Measurements from ENCODE around the gene CERS3.

CERS3 gene

DNA sequence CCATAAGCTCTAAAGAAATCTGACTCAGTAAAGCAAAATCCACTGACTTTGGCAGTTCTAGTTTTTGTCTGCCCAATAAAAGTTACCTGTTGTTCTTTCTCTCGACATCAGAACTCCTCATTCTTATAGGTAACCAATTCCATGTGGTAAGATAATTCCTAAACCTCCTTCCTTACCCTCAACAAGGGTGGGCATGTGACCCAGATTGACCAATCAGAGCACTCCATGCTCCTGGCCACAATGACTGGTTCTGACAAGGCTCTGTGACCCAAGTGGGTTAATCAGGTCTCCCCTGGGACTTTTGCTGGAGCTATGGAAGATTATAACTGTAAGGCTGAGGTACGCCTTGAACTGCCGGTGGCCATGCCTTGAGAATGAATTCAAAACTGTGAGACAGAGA lies 41.5 kb upstream of the CERS3 start:
- H3K27me3 ChIP-seq = no peaks in the 10 kb centered on the region
- H3K4me1 ChIP-seq (ENCODE audit: control insufficient read depth in 1 of 2, insufficient read depth in 1 of 2, low read depth in 1 of 2, low read length in 1 of 2) = peaks cover 30 to 42% of the 10 kb centered on the region in 2 experiments
- H3K4me3 ChIP-seq (ENCODE audit: low read depth in 1 of 2, low read length in 1 of 2) = no peak overlapping the region
- peaks cover 4% of the 10 kb centered on the region for H3K36me3 ChIP-seq
- TF ChIP-seq, protein P1, sequence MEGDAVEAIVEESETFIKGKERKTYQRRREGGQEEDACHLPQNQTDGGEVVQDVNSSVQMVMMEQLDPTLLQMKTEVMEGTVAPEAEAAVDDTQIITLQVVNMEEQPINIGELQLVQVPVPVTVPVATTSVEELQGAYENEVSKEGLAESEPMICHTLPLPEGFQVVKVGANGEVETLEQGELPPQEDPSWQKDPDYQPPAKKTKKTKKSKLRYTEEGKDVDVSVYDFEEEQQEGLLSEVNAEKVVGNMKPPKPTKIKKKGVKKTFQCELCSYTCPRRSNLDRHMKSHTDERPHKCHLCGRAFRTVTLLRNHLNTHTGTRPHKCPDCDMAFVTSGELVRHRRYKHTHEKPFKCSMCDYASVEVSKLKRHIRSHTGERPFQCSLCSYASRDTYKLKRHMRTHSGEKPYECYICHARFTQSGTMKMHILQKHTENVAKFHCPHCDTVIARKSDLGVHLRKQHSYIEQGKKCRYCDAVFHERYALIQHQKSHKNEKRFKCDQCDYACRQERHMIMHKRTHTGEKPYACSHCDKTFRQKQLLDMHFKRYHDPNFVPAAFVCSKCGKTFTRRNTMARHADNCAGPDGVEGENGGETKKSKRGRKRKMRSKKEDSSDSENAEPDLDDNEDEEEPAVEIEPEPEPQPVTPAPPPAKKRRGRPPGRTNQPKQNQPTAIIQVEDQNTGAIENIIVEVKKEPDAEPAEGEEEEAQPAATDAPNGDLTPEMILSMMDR (IDR thresholded peaks at IDR 0.05) = no peak
- H3K9me3 ChIP-seq = no peaks in the 10 kb centered on the region
- no peak overlapping the region for H3K27ac ChIP-seq

DNA sequence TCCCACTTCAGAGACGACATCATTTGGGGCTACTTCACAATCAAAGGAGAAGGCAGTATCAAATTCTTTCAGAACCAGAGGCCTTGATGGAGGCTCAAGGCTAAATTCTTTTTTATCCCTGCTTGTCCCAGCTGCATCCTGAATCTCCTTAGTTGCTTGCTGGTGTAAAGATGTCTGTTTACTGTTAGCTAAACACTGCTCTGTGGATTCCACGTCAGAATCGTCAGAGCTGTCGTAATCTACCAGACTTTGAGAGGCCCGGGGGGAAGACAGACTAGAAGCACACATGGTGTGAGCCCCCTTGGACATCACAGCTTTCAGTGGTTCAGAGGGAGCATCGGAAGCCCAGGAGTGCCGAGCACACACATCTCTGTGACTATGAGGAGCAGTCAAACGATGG lies 40.6 kb upstream of the CERS3 start:
- TF ChIP-seq, protein P1 (IDR thresholded peaks at IDR 0.05) = no peak
- H3K4me1 ChIP-seq (ENCODE audit: control insufficient read depth in 1 of 2, insufficient read depth in 1 of 2, low read depth in 1 of 2, low read length in 1 of 2) = peaks cover 38 to 51% of the 10 kb centered on the region in 2 experiments
- H3K36me3 ChIP-seq = peaks cover 4% of the 10 kb centered on the region

DNA sequence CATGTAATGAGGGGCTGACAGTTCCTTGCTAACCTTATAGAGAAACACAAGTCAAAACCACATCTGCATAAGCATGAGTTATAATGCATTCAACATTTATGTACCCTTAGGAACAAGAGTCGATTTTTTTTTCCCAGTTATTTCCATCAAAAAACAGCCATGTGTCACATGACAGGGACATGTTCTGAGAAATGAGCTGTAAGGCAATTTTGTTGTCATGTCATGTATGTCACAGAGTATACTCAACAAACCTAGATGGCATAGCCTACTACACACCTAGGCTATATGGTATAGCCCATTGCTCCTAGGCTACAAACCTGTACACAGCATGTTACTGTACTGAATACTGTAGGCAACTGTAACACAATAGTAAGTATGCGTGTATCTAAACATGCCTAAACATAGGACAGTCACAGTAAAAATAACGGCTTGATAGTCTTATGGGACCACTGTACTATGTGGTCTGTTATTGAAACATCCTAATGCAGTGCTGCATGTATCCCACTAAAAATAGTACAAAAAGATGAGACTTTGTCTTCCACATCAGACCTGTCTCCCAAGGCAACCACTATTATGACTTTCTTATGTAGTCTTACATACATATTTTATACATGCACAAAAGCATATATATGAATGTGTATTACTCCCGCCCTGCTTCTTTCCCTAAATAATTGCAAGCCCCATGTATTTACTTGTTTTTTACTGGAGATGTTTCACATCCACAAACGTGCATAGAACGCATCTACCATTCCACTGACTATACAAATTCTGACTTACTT lies 38.3 kb upstream of the CERS3 start:
- Histone ChIP-seq H3K4me3 (ENCODE audit: low read depth in 1 of 2, low read length in 1 of 2) (no peak overlapping the region), H3K4me1 (ENCODE audit: control insufficient read depth in 1 of 2, insufficient read depth in 1 of 2, low read depth in 1 of 2, low read length in 1 of 2) (peaks cover 39 to 55% of the 10 kb centered on the region in 2 experiments), H3K27me3 (no peaks in the 10 kb centered on the region), H3K9me3 (no peaks in the 10 kb centered on the region), H3K27ac (no peak overlapping the region), H3K36me3 (peaks cover 4% of the 10 kb centered on the region)
- TF ChIP-seq, protein P1 (IDR thresholded peaks at IDR 0.05) = no peak

More for the DNA sequence above, 40.6 kb upstream of the CERS3 start:
- Histone ChIP-seq H3K9me3 (no peaks in the 10 kb centered on the region), H3K27ac (no peak overlapping the region), H3K4me3 (ENCODE audit: low read depth in 1 of 2, low read length in 1 of 2) (no peak overlapping the region), H3K27me3 (no peaks in the 10 kb centered on the region)

DNA sequence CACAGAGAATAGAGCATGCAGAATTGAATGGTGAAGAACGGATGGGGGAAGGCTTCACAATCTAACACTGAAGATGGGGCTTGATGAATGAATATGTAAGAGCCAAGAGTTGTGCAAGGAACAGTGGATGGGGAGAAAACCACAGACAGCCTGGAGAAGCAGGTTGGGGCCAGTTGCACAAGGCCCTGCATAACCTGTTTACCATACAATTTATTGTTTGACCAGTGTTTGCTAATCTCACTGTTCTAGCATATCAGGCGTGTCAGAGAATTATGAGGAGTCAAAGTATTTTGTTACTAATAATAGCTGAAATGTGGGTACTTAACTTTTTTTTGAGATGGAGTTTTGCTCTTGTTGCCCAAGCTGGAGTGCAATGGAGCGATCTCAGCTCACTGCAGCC lies 36.8 kb upstream of the CERS3 start:
- H3K4me3 ChIP-seq (ENCODE audit: low read depth in 1 of 2, low read length in 1 of 2) = no peak overlapping the region
- peaks cover 42 to 55% of the 10 kb centered on the region in 2 experiments for H3K4me1 ChIP-seq (ENCODE audit: control insufficient read depth in 1 of 2, insufficient read depth in 1 of 2, low read depth in 1 of 2, low read length in 1 of 2)
- peaks cover 4% of the 10 kb centered on the region for H3K36me3 ChIP-seq
- TF ChIP-seq, protein P1 (IDR thresholded peaks at IDR 0.05) = no peak
- H3K27me3 ChIP-seq = no peaks in the 10 kb centered on the region
- no peaks in the 10 kb centered on the region for H3K9me3 ChIP-seq
- H3K27ac ChIP-seq = peak overlapping the region; percentile 49

DNA sequence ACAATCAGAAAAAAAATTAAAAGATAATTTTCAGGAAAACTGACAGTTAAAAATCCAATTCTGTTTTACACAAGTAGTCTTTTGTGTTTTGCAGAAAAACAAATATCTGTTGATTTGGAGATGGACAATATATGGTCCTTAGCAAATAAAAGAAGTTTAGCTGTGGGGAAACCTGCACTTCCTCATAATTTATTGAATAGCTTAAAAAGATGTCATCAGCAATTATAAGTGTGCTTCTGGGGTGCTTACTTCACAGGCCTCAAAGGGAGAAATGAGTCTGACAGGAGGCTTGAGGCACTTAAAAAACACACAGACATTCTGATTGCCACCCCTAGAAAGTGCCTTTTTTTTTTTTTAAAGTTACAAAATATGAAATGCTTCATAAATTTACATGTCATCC lies 31.6 kb upstream of the CERS3 start:
- no peaks in the 10 kb centered on the region for H3K27me3 ChIP-seq
- peak overlapping the region; percentile 88 for H3K27ac ChIP-seq
- H3K36me3 ChIP-seq = no peaks in the 10 kb centered on the region
- no peaks in the 10 kb centered on the region for H3K9me3 ChIP-seq
- peaks cover 50 to 56% of the 10 kb centered on the region in 2 experiments for H3K4me1 ChIP-seq (ENCODE audit: control insufficient read depth in 1 of 2, insufficient read depth in 1 of 2, low read depth in 1 of 2, low read length in 1 of 2)
- TF ChIP-seq, protein P1 (IDR thresholded peaks at IDR 0.05) = no peak
- H3K4me3 ChIP-seq (ENCODE audit: low read depth in 1 of 2, low read length in 1 of 2) = peak overlapping the region in 1 of 2 experiments; percentile 38
